ENCODE results near the gene ARL6IP1. TPM values are rescaled to one million over a fixed set of nuclear protein-coding genes. Genes with fewer than 3 reads are reported as not detected.
"Not testable (repeated sequence)": the region's sequence is repeated elsewhere in the genome, so short reads cannot be mapped to it uniquely, and the experiment has no call there.

Gene ARL6IP1
- total and polyA plus RNA-seq, 5 experiments from 2014 or later = 102 to 210 (median 157) TPM

- Mint-ChIP-seq H3K4me3 (no peak overlapping the region), H3K27ac (peak overlapping the region in 3 of 10 donors; percentile 9 to 64 (median 33)), H3K9me3 (no peaks in the 10 kb centered on the region), H3K4me1 (peaks cover 10 to 34% (median 27%) of the 10 kb centered on the region in 4 donors), H3K36me3 (peaks cover 20 to 77% (median 23%) of the 10 kb centered on the region in 3 donors), H3K27me3 (no peaks in the 10 kb centered on the region)
- DNase-seq (no peak), ATAC-seq (no peak)
- POLR2A ChIA-PET = interaction anchor here (5.7 kb wide), 1 partner anchor 10 kb away, joined by 106 read pairs; the partner anchor contains the start of gene ARL6IP1
Measured at GRCh38 chr16:18792836-18793433, 8.4 kb downstream of the ARL6IP1 start.

GRCh38 chr16:18789850-18790706, 11.3 kb downstream of the ARL6IP1 start, which contains the start of gene RPS15A:
Gene RPS15A (minus strand): TSS chr16:18790334. CDS start chr16:18789113, 1,221 bp downstream.
- H3K9me3 Mint-ChIP-seq = no peaks in the 10 kb centered on the region
- POLR2A ChIA-PET = interaction anchor here (0.6 to 5.7 kb wide), 8 partner anchors 8 to 765 kb away, joined by 3 to 106 read pairs (median 8); partner anchors contain the start of genes ARL6IP1, COQ7, SMG1 and VPS35L
- DNase-seq (peak; percentile 78 to 97 (median 92)), ATAC-seq (peak; percentile 96 to 97)
- peak within 1 kb of the TSS; percentile 94 to 99 (median 97) for H3K4me3 Mint-ChIP-seq
- peaks cover 26 to 53% (median 51%) of the 10 kb centered on the region in 4 donors for H3K4me1 Mint-ChIP-seq
- H3K36me3 Mint-ChIP-seq = peaks cover 32 to 78% (median 40%) of the 10 kb centered on the region in 3 donors
- no peaks in the 10 kb centered on the region for H3K27me3 Mint-ChIP-seq
- peak within 1 kb of the TSS; percentile 94 to 98 (median 96) for H3K27ac Mint-ChIP-seq

DNA sequence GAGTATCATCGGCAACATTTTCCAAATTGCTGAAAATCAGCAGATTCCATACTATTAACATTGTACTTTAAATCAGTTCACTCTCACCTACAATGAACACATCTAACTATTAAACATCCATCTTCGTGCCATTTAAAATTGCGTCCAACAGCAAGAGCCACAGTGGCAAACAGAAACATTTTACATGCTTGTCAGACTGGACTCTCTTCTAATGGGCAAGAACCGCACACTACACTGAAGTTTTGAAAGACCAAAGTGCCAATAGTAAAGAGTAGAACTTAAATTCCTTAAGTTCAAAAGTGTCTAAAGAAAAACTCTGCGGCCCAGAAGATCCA, 11.9 kb downstream of the ARL6IP1 start:
- ATAC-seq (no peak), DNase-seq (no peak)
- peaks cover 26 to 59% (median 57%) of the 10 kb centered on the region in 4 donors for H3K4me1 Mint-ChIP-seq
- no peaks in the 10 kb centered on the region for H3K9me3 Mint-ChIP-seq
- peak overlapping the region; percentile 94 to 98 (median 96) for H3K27ac Mint-ChIP-seq
- no peaks in the 10 kb centered on the region for H3K27me3 Mint-ChIP-seq
- POLR2A ChIA-PET = interaction anchor here (0.9 to 5.7 kb wide), 6 partner anchors 9 to 766 kb away, joined by 3 to 106 read pairs (median 10); partner anchors contain the start of genes ARL6IP1, SMG1 and VPS35L
- H3K4me3 Mint-ChIP-seq = peak overlapping the region; percentile 94 to 99 (median 97)
- H3K36me3 Mint-ChIP-seq = peaks cover 32 to 82% (median 44%) of the 10 kb centered on the region in 3 donors

- H3K36me3 Mint-ChIP-seq = peaks cover 32 to 82% (median 47%) of the 10 kb centered on the region in 3 donors
- ATAC-seq (no peak), DNase-seq (no peak)
- H3K4me3 Mint-ChIP-seq = peak overlapping the region; percentile 94 to 99 (median 97)
- H3K9me3 Mint-ChIP-seq = no peaks in the 10 kb centered on the region
- peaks cover 26 to 60% (median 60%) of the 10 kb centered on the region in 4 donors for H3K4me1 Mint-ChIP-seq
- POLR2A ChIA-PET = interaction anchor here (0.9 to 5.7 kb wide), 6 partner anchors 9 to 766 kb away, joined by 3 to 106 read pairs (median 10); partner anchors contain the start of genes ARL6IP1, SMG1 and VPS35L
- H3K27me3 Mint-ChIP-seq = no peaks in the 10 kb centered on the region
- H3K27ac Mint-ChIP-seq = peak overlapping the region; percentile 94 to 98 (median 96)
Measured at GRCh38 chr16:18788828-18789514, 12.4 kb downstream of the ARL6IP1 start.

- no peaks in the 10 kb centered on the region for H3K27me3 Mint-ChIP-seq
- peaks cover 27 to 80% (median 46%) of the 10 kb centered on the region in 3 donors for H3K36me3 Mint-ChIP-seq
- no peak for DNase-seq
- H3K4me3 Mint-ChIP-seq = peak overlapping the region; percentile 17 to 57 (median 37)
- no peak for ATAC-seq
- POLR2A ChIA-PET = no interaction called here
- H3K27ac Mint-ChIP-seq = peak overlapping the region in 7 of 10 donors; percentile 29 to 78 (median 72)
- no peaks in the 10 kb centered on the region for H3K9me3 Mint-ChIP-seq
- H3K4me1 Mint-ChIP-seq = peaks cover 24 to 66% (median 60%) of the 10 kb centered on the region in 4 donors
Measured at GRCh38 chr16:18784917-18785623, 16.3 kb downstream of the ARL6IP1 start.

- DNase-seq (no peak), ATAC-seq (no peak)
- H3K4me1 Mint-ChIP-seq = peaks cover 24 to 56% (median 48%) of the 10 kb centered on the region in 4 donors
- H3K9me3 Mint-ChIP-seq = no peaks in the 10 kb centered on the region
- no peak overlapping the region for H3K4me3 Mint-ChIP-seq
- H3K27ac Mint-ChIP-seq = peak overlapping the region in 4 of 10 donors; percentile 6 to 72 (median 41)
- POLR2A ChIA-PET = interaction anchor here (1.6 kb wide), 1 partner anchor 18 kb away, joined by 6 read pairs; the partner anchor contains the start of gene ARL6IP1
- no peaks in the 10 kb centered on the region for H3K27me3 Mint-ChIP-seq
- H3K36me3 Mint-ChIP-seq = peaks cover 17 to 70% (median 40%) of the 10 kb centered on the region in 3 donors
Measured at GRCh38 chr16:18783430-18784341, 17.7 kb downstream of the ARL6IP1 start.

GRCh38 chr16:18782697-18783429, 18.5 kb downstream of the ARL6IP1 start:
- Mint-ChIP-seq H3K36me3 (peaks cover 8 to 64% (median 31%) of the 10 kb centered on the region in 3 donors), H3K9me3 (no peaks in the 10 kb centered on the region), H3K4me1 (peaks cover 15 to 48% (median 40%) of the 10 kb centered on the region in 4 donors), H3K4me3 (peak overlapping the region in 2 of 10 donors; percentile 31 to 43), H3K27ac (peak overlapping the region in 4 of 10 donors; percentile 6 to 72 (median 36)), H3K27me3 (no peaks in the 10 kb centered on the region)
- POLR2A ChIA-PET = interaction anchor here (1.6 kb wide), 1 partner anchor 19 kb away, joined by 6 read pairs; the partner anchor contains the start of gene ARL6IP1
- peak; percentile 23 to 41 for ATAC-seq
- DNase-seq = no peak

DNA sequence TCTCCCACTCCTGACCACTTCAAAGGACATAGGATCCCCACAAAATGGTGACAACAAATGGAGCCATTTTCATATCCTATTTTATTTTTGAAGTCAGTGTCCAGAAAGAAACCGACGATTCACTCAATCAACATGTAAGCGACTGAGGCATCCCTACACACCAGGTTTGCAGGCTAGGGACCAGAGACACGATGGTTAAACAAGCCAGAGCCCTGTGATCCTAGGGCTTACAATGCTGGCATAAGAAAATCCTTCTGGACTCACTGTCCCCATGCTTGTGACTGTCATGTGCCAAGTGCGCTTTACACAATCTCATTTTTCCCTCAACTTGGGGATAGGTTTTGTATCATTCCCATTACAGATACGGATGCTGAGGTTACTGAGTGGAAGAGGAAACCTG, 20.1 kb downstream of the ARL6IP1 start:
- ATAC-seq, H3K27me3 Mint-ChIP-seq, H3K4me3 Mint-ChIP-seq, H3K9me3 Mint-ChIP-seq, DNase-seq, POLR2A ChIA-PET: not testable (repeated sequence)
- Mint-ChIP-seq H3K27ac (peak overlapping the region in 1 of 10 donors; percentile 18), H3K4me1 (peaks cover 7 to 32% (median 25%) of the 10 kb centered on the region in 4 donors), H3K36me3 (peaks cover 0 to 53% (median 22%) of the 10 kb centered on the region in 3 donors)

DNA sequence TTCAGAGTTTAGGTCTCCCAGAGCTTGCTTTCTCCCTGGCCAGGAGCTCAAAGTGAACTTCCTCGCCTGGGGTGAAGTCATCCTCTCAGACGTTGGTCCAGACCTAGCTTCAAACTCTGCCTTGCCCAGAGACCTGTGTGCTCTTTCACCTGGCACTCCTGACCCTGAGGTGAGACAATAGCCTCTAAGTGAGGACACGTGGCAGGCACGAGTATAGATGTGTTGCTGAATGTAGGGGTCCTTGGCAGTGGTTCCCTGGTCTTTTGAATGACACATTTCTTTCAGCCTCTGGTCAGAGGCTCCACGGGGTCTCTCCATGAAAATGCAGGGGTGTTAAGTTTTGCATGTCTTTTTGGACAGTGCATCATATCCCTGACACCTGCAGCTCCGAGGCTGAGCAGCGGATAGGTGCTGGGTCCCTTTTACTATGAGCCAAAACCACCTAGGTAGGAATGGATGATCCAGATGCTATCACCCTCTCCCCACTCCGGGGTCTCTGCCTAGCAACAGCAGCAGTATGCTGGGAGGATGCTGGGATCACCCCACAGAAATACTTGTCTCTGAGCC, 20.8 kb downstream of the ARL6IP1 start:
- POLR2A ChIA-PET, H3K27ac Mint-ChIP-seq, H3K27me3 Mint-ChIP-seq, DNase-seq, H3K9me3 Mint-ChIP-seq, H3K4me3 Mint-ChIP-seq: not testable (repeated sequence)
- Mint-ChIP-seq H3K36me3 (peaks cover 0 to 46% (median 15%) of the 10 kb centered on the region in 3 donors), H3K4me1 (peaks cover 5 to 25% (median 18%) of the 10 kb centered on the region in 4 donors)
- ATAC-seq = peak in 1 of 2 donors; percentile 15

DNA sequence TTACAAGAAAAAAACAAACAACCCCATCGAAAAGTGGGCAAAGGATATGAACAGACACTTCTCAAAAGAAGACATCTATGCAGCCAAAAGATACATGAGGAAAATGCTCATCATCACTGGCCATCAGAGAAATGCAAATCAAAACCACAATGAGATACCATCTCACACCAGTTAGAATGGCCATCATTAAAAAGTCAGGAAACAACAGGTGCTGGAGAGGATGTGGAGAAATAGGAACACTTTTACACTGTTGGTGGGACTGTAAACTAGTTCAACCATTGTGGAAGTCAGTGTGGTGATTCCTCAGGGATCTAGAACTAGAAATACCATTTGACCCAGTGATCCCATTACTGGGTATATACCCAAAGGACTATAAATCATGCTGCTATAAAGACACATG, 23.7 kb downstream of the ARL6IP1 start:
- H3K4me3 Mint-ChIP-seq, H3K27me3 Mint-ChIP-seq, H3K27ac Mint-ChIP-seq, H3K9me3 Mint-ChIP-seq, POLR2A ChIA-PET, DNase-seq, ATAC-seq, H3K4me1 Mint-ChIP-seq: not testable (repeated sequence)
- H3K36me3 Mint-ChIP-seq = peaks cover 0 to 17% (median 3%) of the 10 kb centered on the region in 3 donors

Measured in naive thymus-derived CD8-positive, alpha-beta T cell (primary cell).